Sigmoid colon (tissue), 4 donors: ENCODE results near the gene TRAF3IP3.

ENCODE experiments used
- CTCF ChIP-seq, 4 experiments: fragments of 450-650 bp in 3 of 4; fragments of 200-600 bp in 1 of 4; IDR thresholded peaks; one replicate each; pipeline ENCODE4 v1.5.1; 2016 to 2019; ENCODE audit warnings: antibody characterized with exemption in 4 of 4, mild to moderate bottlenecking in 3 of 4, moderate library complexity in 2 of 4
- EP300 ChIP-seq, 4 donors: sonication (generic); formaldehyde crosslinking; IDR thresholded peaks; one replicate each; pipeline ENCODE4 v1.6.1; 2017; ENCODE audit warnings: antibody characterized with exemption in 4 of 4
- POLR2AphosphoS5 ChIP-seq, 4 donors: sonication (generic); formaldehyde crosslinking; IDR thresholded peaks; one replicate each; pipeline ENCODE4 v1.6.1; 2017; ENCODE audit warnings: antibody characterized with exemption in 4 of 4

DNA sequence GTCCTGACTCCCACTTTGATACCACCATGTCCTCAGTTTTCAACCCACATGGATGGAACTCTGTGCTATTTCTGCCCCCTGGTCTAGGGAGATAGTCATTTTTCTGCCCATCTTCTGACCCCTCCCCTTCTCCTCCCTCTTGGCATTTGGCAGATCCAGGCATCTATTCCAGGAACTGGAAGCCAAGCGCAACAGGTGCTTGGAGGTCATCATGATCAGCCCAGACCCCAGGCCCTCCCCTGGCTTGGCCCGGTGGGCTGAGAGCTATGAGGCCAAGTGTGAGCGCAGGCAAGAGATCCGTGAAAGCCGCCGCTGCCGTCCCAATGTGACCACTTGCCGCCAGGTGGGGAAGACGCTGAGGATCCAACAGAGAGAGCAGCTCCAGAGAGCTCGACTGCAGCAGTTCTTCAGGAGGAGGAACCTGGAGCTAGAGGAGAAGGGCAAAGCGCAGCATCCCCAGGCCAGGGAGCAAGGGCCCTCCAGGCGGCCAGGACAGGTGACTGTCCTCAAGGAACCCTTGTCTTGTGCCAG, 4.0 kb downstream of the TRAF3IP3 start:
- no peak for TF ChIP-seq CTCF (IDR thresholded peaks at IDR 0.05)
- no peak for TF ChIP-seq EP300 (IDR thresholded peaks at IDR 0.05)
- TF ChIP-seq POLR2AphosphoS5 (IDR thresholded peaks at IDR 0.05) = no peak
